ENCODE results near the gene LRIG3. TPM values are rescaled to one million over a fixed set of nuclear protein-coding genes. Genes with fewer than 3 reads are reported as not detected.
"Not testable (repeated sequence)": the region's sequence is repeated elsewhere in the genome, so short reads cannot be mapped to it uniquely, and the experiment has no call there.

Gene LRIG3
- total RNA-seq, 1 donor from 2014 or later = 249 TPM

DNA sequence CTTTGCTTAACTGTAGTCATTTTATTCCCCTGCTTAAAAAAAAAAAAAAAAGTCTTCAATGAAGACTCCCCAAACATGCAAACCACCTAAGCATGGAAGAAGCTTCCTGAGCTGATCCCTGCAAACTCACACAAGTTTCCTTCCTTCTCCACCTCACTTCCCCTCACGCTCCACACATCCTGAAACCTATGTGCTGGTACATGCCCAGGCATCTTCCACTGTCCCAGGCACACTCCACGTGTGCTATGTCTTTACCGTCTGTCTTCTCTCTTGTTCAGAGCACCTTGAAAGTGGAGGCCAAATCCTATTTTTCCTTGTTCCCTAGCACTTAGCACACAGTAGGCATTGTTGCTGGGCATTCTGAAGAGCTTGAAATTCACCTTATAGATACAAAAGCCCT is 13.4 kb downstream of the LRIG3 start:
- Mint-ChIP-seq H3K27me3 (ENCODE audit: unreplicated experiment) (no peaks in the 10 kb centered on the region), H3K4me1 (ENCODE audit: unreplicated experiment) (peaks cover 60% of the 10 kb centered on the region), H3K9me3 (ENCODE audit: unreplicated experiment) (no peaks in the 10 kb centered on the region), H3K36me3 (ENCODE audit: unreplicated experiment) (peaks cover 80% of the 10 kb centered on the region), H3K4me3 (ENCODE audit: unreplicated experiment) (no peak overlapping the region), H3K27ac (ENCODE audit: unreplicated experiment) (peak overlapping the region; percentile 78)
- TF ChIP-seq CTCF (IDR thresholded peaks at IDR 0.05) = no peak
- no peak for DNase-seq (ENCODE audit: extremely low spot score, unreplicated experiment)

GRCh38 chr12:58905422-58905821 is 14.9 kb downstream of the LRIG3 start:
- Mint-ChIP-seq H3K27me3 (ENCODE audit: unreplicated experiment) (no peaks in the 10 kb centered on the region), H3K36me3 (ENCODE audit: unreplicated experiment) (peaks cover 76% of the 10 kb centered on the region), H3K4me3 (ENCODE audit: unreplicated experiment) (no peak overlapping the region), H3K27ac (ENCODE audit: unreplicated experiment) (no peak overlapping the region), H3K9me3 (ENCODE audit: unreplicated experiment) (no peaks in the 10 kb centered on the region), H3K4me1 (ENCODE audit: unreplicated experiment) (peaks cover 45% of the 10 kb centered on the region)
- no peak for TF ChIP-seq CTCF (IDR thresholded peaks at IDR 0.05)
- DNase-seq (ENCODE audit: extremely low spot score, unreplicated experiment) = no peak

GRCh38 chr12:58902726-58903125 is 17.6 kb downstream of the LRIG3 start:
- H3K36me3 Mint-ChIP-seq (ENCODE audit: unreplicated experiment) = peaks cover 79% of the 10 kb centered on the region
- H3K9me3 Mint-ChIP-seq (ENCODE audit: unreplicated experiment); DNase-seq (ENCODE audit: extremely low spot score, unreplicated experiment); H3K27ac Mint-ChIP-seq (ENCODE audit: unreplicated experiment); H3K4me3 Mint-ChIP-seq (ENCODE audit: unreplicated experiment); H3K27me3 Mint-ChIP-seq (ENCODE audit: unreplicated experiment): not testable (repeated sequence)
- peaks cover 39% of the 10 kb centered on the region for H3K4me1 Mint-ChIP-seq (ENCODE audit: unreplicated experiment)

DNA sequence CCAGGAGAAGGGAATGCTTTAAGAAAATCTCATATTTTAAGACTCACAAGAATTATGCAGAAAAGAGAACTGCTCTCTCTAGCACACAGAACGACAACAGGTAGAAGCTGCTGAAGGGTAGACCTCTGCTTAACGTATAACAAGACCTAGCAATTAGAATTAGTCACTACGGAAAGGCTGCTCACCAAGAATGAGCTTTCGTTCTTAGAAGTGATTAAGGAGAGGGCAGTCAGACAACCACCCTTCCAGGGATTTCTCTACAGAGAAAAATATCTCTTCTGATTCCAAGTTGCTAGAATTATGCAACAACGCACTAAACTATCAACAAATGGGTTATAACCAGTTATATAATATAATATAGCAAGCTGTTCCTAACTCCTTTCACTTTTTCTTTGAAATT is 18.6 kb downstream of the LRIG3 start:
- peak overlapping the region; percentile 27 for H3K27ac Mint-ChIP-seq (ENCODE audit: unreplicated experiment)
- no peak for TF ChIP-seq CTCF (IDR thresholded peaks at IDR 0.05)
- H3K4me3 Mint-ChIP-seq (ENCODE audit: unreplicated experiment) = no peak overlapping the region
- no peaks in the 10 kb centered on the region for H3K9me3 Mint-ChIP-seq (ENCODE audit: unreplicated experiment)
- H3K36me3 Mint-ChIP-seq (ENCODE audit: unreplicated experiment) = peaks cover 79% of the 10 kb centered on the region
- H3K27me3 Mint-ChIP-seq (ENCODE audit: unreplicated experiment) = no peaks in the 10 kb centered on the region
- peaks cover 39% of the 10 kb centered on the region for H3K4me1 Mint-ChIP-seq (ENCODE audit: unreplicated experiment)
- no peak for DNase-seq (ENCODE audit: extremely low spot score, unreplicated experiment)

DNA sequence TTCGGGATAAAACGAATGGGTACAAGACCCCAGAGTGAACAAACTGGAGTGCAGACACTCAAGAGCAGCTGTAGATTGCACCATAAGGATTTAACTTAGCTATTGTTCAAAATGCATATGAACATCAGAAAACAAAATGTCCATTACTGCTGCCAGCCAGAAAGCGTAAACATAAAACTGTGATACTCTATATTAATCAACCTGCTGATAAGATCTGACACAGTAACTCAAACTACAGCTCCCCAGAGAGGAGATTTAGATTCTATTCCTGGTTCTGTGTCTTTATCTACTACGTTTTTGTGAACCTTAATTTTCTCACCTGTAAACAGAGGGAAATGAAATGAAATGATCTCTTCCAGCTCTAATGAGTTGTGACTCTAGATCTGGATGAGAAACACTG is 22.3 kb downstream of the LRIG3 start:
- Mint-ChIP-seq H3K27ac (ENCODE audit: unreplicated experiment) (peak overlapping the region; percentile 27), H3K9me3 (ENCODE audit: unreplicated experiment) (no peaks in the 10 kb centered on the region), H3K36me3 (ENCODE audit: unreplicated experiment) (peaks cover 75% of the 10 kb centered on the region), H3K27me3 (ENCODE audit: unreplicated experiment) (no peaks in the 10 kb centered on the region), H3K4me3 (ENCODE audit: unreplicated experiment) (no peak overlapping the region), H3K4me1 (ENCODE audit: unreplicated experiment) (peaks cover 66% of the 10 kb centered on the region)
- no peak for DNase-seq (ENCODE audit: extremely low spot score, unreplicated experiment)
- no peak for TF ChIP-seq CTCF (IDR thresholded peaks at IDR 0.05)

- Mint-ChIP-seq H3K4me3 (ENCODE audit: unreplicated experiment) (no peak overlapping the region), H3K27me3 (ENCODE audit: unreplicated experiment) (no peaks in the 10 kb centered on the region), H3K27ac (ENCODE audit: unreplicated experiment) (peak overlapping the region; percentile 72), H3K9me3 (ENCODE audit: unreplicated experiment) (no peaks in the 10 kb centered on the region), H3K36me3 (ENCODE audit: unreplicated experiment) (peaks cover 76% of the 10 kb centered on the region), H3K4me1 (ENCODE audit: unreplicated experiment) (peaks cover 82% of the 10 kb centered on the region)
- TF ChIP-seq CTCF (IDR thresholded peaks at IDR 0.05) = no peak
- no peak for DNase-seq (ENCODE audit: extremely low spot score, unreplicated experiment)
Observed at GRCh38 chr12:58896278-58896677, 24.0 kb downstream of the LRIG3 start.
